Kidney (tissue), 14 donors: ENCODE results near the gene TMEM198. TPM values are rescaled to one million over a fixed set of nuclear protein-coding genes. Genes with fewer than 3 reads are reported as not detected.
A peak's percentile ranks its signal among the peaks of the same experiment; 100 is the strongest.

Source experiments
- DNase-seq, 5 donors: peaks; one replicate each; pipeline ENCODE4 v3.0.0-alpha.2; 2013 to 2020
- FAIRE-seq: peaks from 2 replicates; lab custom pipeline; 2012; peaks lifted over from hg19 to GRCh38; lab: Jason Lieb, UNC
- H3K27ac ChIP-seq, 2 donors: one replicate each; pipeline ENCODE4 v1.7.0; 2013; ENCODE audit warnings: low read depth in 2 of 2, low read length in 2 of 2, inconsistent platforms in 1 of 2
- H3K27me3 ChIP-seq: one replicate; pipeline ENCODE4 v1.7.1; 2013; ENCODE audit warnings: low read length, inconsistent platforms; ENCODE audit not compliant: control insufficient read depth, insufficient read depth
- H3K36me3 ChIP-seq, 3 donors: one replicate each; pipeline versions ENCODE4 v1.7.0 to v1.7.1; 2013; ENCODE audit warnings: low read length in 3 of 3, control low read depth in 1 of 3, inconsistent platforms in 1 of 3; ENCODE audit not compliant: insufficient read depth in 3 of 3, control insufficient read depth in 2 of 3
- H3K4me1 ChIP-seq, 3 donors: one replicate each; pipeline versions ENCODE4 v1.7.0 to v1.7.1; 2013; ENCODE audit warnings: low read length in 3 of 3, inconsistent platforms in 1 of 3, low read depth in 1 of 3; ENCODE audit not compliant: control insufficient read depth in 2 of 3, insufficient read depth in 2 of 3
- H3K4me3 ChIP-seq, 3 donors: one replicate each; pipeline versions ENCODE4 v1.7.0 to v1.8.1; 2013; ENCODE audit warnings: low read length in 3 of 3, control low read depth in 1 of 3, inconsistent platforms in 1 of 3
- H3K9ac ChIP-seq, 3 donors: one replicate each; pipeline versions ENCODE4 v1.7.0 to v1.7.1; 2013; ENCODE audit warnings: low read length in 3 of 3, control low read depth in 1 of 3, inconsistent platforms in 1 of 3
- H3K9me3 ChIP-seq, 3 donors: one replicate each; pipeline versions ENCODE4 v1.7.0 to v1.7.1; 2013; ENCODE audit warnings: low read length in 3 of 3, control low read depth in 1 of 3, inconsistent platforms in 1 of 3; ENCODE audit not compliant: control insufficient read depth in 2 of 3, insufficient read depth in 1 of 3
- intact Hi-C: fragments of 100-400 bp; cut with DNase I; formaldehyde crosslinking; loops from one replicate; pipeline ENCODE4 v1.11.1; 2022
- polyA plus RNA-seq: library from polyadenylated mRNA; stranded (reverse); fragments of 350-450 nt; fragmentation: Illumina TruSeq; extraction: RNeasy Lipid Tissue Mini Kit (QIAGEN cat#74804); gene quantifications from one replicate; pipeline ENCODE4 v1.2.3, GENCODE V29; 2014; ENCODE audit warnings: low read depth, low replicate concordance; ENCODE audit not compliant: insufficient read depth
- total RNA-seq: library from RNA; stranded (reverse); fragmentation: NEBNext Ultra II Directional; extraction: Animal tissue kit (Norgen Biotek cat#: 25700); gene quantifications from one replicate; pipeline ENCODE4 v1.2.1, GENCODE V29; 2021
- TF ChIP-seq, protein P1 (sequence below): IDR thresholded peaks from 3 replicates; pipeline ENCODE4 v1.5.1; 2012; ENCODE audit warnings: mild to moderate bottlenecking, moderate library complexity, borderline replicate concordance; ENCODE audit not compliant: insufficient read depth; ENCODE audit errors: extremely low read depth
- donor health status: control.
- donor health status: control.
- donor health status: control.
- donor health status: control.
- donor health status: control.
- donor health status: DM: yes; HTN: yes; CAD: no.
- donor health status: Normal renal cell carcinoma (clear cell type).

Gene TMEM198
- total and polyA plus RNA-seq, 2 donors from 2014 or later, result 4.2 to 4.5 TPM

DNA sequence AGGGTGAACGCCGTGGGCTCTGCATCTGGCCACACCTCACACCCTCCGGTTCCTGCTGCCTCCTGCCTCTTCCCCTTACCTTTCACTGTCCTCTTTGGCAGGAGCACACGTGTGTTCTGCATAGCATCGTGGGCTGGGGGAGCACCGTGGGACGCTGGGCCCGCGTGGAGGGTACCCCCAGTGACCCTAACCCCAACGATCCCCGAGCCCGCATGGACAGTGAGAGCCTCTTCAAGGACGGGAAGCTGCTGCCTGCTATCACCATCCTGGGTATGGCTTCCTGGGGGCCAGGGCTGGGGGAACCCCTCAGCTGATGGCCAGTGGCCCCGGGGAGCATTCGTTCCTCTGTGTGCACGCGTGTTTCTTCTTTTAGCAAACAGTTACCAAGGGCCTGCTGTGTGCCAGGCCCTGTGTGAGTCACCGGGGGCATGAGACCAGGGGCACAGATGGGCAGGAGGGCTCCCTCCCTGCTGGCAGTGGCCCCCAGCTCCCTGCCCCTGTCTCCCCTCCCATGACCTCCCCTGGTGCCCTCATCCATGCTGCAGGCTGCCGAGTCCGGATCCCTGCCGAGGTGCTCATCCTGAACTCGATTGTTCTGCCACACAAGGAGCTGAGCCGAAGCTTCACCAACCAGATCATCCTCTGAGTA is 37.6 kb upstream of the TMEM198 start:
- peaks cover 0 to 4% (median 3%) of the 10 kb centered on the region in 3 donors for H3K4me1 ChIP-seq
- no peak overlapping the region for H3K9ac ChIP-seq
- intact Hi-C loops, result no loop called here
- FAIRE-seq, result no peak
- no peaks in the 10 kb centered on the region for H3K27me3 ChIP-seq
- H3K27ac ChIP-seq, result peak overlapping the region in 1 of 2 donors; percentile 43
- no peak overlapping the region for H3K4me3 ChIP-seq
- no peak for DNase-seq
- no peaks in the 10 kb centered on the region for H3K9me3 ChIP-seq
- TF ChIP-seq, protein P1, sequence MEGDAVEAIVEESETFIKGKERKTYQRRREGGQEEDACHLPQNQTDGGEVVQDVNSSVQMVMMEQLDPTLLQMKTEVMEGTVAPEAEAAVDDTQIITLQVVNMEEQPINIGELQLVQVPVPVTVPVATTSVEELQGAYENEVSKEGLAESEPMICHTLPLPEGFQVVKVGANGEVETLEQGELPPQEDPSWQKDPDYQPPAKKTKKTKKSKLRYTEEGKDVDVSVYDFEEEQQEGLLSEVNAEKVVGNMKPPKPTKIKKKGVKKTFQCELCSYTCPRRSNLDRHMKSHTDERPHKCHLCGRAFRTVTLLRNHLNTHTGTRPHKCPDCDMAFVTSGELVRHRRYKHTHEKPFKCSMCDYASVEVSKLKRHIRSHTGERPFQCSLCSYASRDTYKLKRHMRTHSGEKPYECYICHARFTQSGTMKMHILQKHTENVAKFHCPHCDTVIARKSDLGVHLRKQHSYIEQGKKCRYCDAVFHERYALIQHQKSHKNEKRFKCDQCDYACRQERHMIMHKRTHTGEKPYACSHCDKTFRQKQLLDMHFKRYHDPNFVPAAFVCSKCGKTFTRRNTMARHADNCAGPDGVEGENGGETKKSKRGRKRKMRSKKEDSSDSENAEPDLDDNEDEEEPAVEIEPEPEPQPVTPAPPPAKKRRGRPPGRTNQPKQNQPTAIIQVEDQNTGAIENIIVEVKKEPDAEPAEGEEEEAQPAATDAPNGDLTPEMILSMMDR, result no peak
- peaks cover 0 to 7% (median 6%) of the 10 kb centered on the region in 3 donors for H3K36me3 ChIP-seq

DNA sequence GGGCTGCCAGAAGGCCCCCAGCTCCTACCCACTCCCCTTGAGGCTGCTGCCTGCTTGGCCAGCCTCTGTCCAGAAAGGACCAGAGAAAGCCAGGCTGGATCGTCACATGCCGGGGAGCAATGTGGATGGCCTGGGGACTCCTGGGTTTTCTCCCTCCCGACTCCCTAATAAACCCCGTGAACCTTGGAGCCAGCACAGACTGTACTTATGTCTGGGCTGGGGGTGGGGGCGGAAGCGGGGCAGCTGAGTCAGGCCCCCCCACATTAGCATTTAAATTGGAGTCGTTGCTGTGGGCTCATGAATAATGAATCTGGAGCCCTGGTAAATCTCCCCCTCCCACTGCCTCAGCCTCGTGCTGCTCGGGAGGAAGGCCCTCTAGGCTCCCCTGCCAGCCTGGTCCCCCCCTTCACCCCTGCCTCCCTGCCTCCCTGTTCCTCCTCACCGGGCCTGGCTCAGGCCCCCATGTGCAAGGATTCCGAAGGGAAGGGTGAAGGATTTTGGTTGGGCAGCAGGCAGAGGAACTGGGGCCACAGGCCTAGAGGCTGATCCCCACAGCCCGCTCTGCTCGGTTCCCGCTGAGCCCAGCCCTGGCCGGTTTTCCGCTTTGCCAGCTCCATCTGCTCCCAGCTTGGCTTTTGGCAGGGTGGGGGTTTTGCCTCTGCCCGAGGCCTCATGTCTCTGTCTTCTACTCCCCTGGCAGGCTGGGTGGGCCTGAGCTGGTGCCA is 36.9 kb upstream of the TMEM198 start:
- intact Hi-C loops, result no loop called here
- Histone ChIP-seq H3K4me1 (peaks cover 0 to 4% (median 3%) of the 10 kb centered on the region in 3 donors), H3K27me3 (no peaks in the 10 kb centered on the region), H3K4me3 (no peak overlapping the region), H3K9ac (no peak overlapping the region), H3K9me3 (no peaks in the 10 kb centered on the region), H3K36me3 (peaks cover 0 to 7% (median 6%) of the 10 kb centered on the region in 3 donors), H3K27ac (peak overlapping the region in 1 of 2 donors; percentile 43)
- peak in 3 of 5 donors; percentile 28 to 68 (median 65) for DNase-seq
- no peak for FAIRE-seq
- TF ChIP-seq, protein P1, result no peak

DNA sequence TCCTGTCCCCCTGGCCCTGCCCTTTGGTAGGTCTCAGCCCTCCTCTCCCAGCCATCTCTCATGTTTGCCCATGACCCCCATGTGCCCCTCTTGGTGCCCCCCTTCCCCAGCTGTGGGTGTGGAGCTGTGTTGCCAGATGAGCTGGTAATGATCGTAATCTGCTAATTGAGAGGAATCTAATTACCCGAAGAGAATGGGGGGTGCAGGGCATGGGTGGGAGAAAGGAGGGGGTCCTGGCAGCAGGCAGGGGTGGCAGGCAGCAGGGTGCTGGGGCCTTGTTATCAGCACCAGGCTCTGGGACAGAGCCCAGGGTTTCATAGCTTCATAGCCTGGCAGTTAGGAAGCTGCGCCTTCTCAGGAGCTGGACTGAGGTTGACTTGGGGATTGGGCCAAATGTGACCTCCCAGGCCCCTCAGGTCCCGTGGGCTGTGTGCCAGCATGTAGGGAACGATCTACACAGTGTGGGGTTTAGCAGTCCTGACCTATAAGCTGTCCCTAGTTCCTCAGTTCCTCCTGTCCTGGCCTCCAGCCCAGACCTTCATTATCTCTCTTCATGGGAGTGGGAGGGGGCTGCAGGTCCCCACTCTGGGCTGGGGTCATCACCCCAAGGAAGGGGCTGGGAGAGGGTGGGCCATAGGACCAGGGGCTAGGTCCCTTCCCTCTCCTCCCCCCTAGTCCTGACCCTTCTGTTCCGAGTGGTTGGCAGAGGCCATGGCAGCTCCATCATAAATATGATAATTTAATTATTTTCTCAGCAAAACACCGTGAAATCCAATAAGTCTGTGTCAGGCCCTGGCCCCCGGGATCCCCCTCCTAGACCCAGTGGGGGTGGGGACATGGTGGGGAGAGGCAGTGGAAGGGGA is 36.0 kb upstream of the TMEM198 start:
- Histone ChIP-seq H3K27me3 (no peaks in the 10 kb centered on the region), H3K4me1 (peaks cover 0 to 4% (median 3%) of the 10 kb centered on the region in 3 donors), H3K9ac (no peak overlapping the region), H3K36me3 (peaks cover 0 to 7% (median 6%) of the 10 kb centered on the region in 3 donors), H3K27ac (no peak overlapping the region), H3K9me3 (no peaks in the 10 kb centered on the region), H3K4me3 (no peak overlapping the region)
- intact Hi-C loops, result no loop called here
- TF ChIP-seq, protein P1, result no peak
- peak in 1 of 5 donors; percentile 71 for DNase-seq
- no peak for FAIRE-seq
